Sigmoid colon (tissue), 3 donors: ENCODE data around the gene GTF2H1.

Experiments
- POLR2A ChIP-seq, 2 donors: fragments of 450-650 bp; IDR thresholded peaks; one replicate each; pipeline ENCODE4 v1.6.1; 2016; ENCODE audit warnings: antibody characterized with exemption in 2 of 2, mild to moderate bottlenecking in 2 of 2, moderate library complexity in 2 of 2
- TF ChIP-seq, protein P1 (sequence below), 4 experiments: fragments of 450-650 bp in 3 of 4; fragments of 200-600 bp in 1 of 4; IDR thresholded peaks; one replicate each; pipeline ENCODE4 v1.5.1; 2016 to 2019; ENCODE audit warnings: antibody characterized with exemption in 4 of 4, mild to moderate bottlenecking in 3 of 4, moderate library complexity in 2 of 4

DNA sequence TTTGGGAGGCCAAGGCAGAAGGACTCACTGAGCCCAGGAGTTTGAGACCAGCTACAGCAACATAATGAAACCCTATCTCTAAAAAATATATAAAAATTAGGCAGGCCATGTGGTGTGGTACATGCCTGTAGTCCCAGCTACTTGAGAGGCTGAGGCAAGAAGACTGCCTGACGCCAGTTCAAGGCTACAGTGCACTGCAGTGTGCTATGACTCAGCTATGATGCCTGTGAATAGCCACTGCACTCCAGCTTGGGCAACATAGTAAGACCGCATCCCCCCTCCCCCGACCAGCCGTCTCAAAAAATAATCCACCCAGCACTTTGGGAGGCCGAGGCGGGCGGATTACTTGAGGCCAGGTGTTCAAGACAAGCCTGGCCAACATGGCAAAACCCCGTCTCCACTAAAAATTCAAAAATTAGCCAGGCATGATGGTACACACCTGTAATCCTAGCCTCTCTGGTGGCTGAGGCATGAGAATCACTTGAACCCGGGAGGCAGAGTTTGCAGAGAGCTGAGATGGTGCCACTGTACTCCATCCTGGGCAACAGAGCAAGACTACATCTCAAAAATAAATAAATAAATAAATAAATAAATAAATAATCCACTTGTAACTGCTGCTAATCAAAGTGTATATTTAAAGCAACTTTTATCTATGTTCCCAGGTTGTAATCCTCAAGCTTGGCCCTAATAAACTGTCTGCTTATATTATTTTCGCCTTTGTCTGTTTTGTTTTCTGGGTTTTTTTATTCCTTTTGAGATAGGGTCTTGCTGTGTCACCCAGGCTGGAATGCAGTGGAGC, 8.2 kb upstream of the GTF2H1 start:
- TF ChIP-seq, protein P1, sequence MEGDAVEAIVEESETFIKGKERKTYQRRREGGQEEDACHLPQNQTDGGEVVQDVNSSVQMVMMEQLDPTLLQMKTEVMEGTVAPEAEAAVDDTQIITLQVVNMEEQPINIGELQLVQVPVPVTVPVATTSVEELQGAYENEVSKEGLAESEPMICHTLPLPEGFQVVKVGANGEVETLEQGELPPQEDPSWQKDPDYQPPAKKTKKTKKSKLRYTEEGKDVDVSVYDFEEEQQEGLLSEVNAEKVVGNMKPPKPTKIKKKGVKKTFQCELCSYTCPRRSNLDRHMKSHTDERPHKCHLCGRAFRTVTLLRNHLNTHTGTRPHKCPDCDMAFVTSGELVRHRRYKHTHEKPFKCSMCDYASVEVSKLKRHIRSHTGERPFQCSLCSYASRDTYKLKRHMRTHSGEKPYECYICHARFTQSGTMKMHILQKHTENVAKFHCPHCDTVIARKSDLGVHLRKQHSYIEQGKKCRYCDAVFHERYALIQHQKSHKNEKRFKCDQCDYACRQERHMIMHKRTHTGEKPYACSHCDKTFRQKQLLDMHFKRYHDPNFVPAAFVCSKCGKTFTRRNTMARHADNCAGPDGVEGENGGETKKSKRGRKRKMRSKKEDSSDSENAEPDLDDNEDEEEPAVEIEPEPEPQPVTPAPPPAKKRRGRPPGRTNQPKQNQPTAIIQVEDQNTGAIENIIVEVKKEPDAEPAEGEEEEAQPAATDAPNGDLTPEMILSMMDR (IDR thresholded peaks at IDR 0.05), result no peak
- no peak for TF ChIP-seq POLR2A (IDR thresholded peaks at IDR 0.05)
